Brain microvascular endothelial cell (primary cell): ENCODE measurements around the gene TRIM22.
A peak's percentile ranks its signal among the peaks of the same experiment; 100 is the strongest.

Experiments used
- DNase-seq: peaks from one replicate; pipeline ENCODE4 v3.0.0-alpha.2; 2020
- H3K27ac ChIP-seq: fragments of 250-450 bp; sonication (Bioruptor Pico); 2 replicates; pipeline ENCODE4 v1.5.1; 2020; ENCODE audit warnings: mild to moderate bottlenecking, moderate library complexity
- H3K27me3 ChIP-seq: fragments of 250-450 bp; sonication (Bioruptor Pico); replicated peaks from 2 replicates; pipeline ENCODE4 v1.5.1; 2020; ENCODE audit warnings: mild to moderate bottlenecking
- H3K36me3 ChIP-seq: fragments of 250-450 bp; sonication (Bioruptor Pico); replicated peaks from 2 replicates; pipeline ENCODE4 v1.5.1; 2020; ENCODE audit warnings: mild to moderate bottlenecking
- H3K4me3 ChIP-seq: 2 replicates; pipeline ENCODE4 v1.5.1; 2011; ENCODE audit warnings: low read depth, mild to moderate bottlenecking, control low read depth, low read length, moderate library complexity
- CTCF ChIP-seq: IDR thresholded peaks from 2 replicates; pipeline ENCODE4 v1.5.1; 2011; ENCODE audit warnings: low read depth, mild to moderate bottlenecking, moderate library complexity, low read length, control low read depth, inconsistent platforms; ENCODE audit errors: missing control alignments
- in situ Hi-C: cut with HindIII; loops from 2 replicates; pipeline ENCODE4 v1.10.0; 2017; ENCODE audit warnings: low sequenced_read_pairs, low pct_ligation_motif_present

TRIM22 gene

GRCh38 chr11:5719703-5720495 lies 30.3 kb downstream of the TRIM22 start:
- H3K27ac ChIP-seq, result no peak overlapping the region
- in situ Hi-C loops, result no loop called here
- no peak for TF ChIP-seq CTCF
- no peak overlapping the region for H3K4me3 ChIP-seq
- DNase-seq, result no peak
- no peaks in the 10 kb centered on the region for H3K36me3 ChIP-seq
- no peaks in the 10 kb centered on the region for H3K27me3 ChIP-seq

DNA sequence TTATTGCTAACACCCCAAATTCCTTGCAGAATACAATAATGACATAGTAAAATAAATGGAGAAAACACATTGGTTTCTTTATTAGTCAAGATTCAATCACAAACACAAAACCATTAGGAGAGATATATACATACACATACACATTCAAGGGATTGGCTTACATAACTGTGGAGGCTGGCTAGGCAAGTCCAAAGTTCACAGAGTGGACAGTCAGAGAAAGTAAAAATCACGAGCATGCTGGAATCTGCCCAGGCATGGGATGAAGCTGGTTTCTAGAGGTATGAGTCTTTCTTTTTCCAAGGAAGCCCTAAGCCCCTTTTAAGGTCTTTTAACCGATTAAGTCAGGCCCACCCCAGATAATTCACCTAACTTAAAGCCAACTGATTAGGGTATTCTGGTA lies 33.0 kb downstream of the TRIM22 start:
- no peak for DNase-seq
- H3K36me3 ChIP-seq, result no peaks in the 10 kb centered on the region
- H3K27me3 ChIP-seq, result no peaks in the 10 kb centered on the region
- no peak overlapping the region for H3K4me3 ChIP-seq
- in situ Hi-C loops, result no loop called here
- no peak overlapping the region for H3K27ac ChIP-seq
- TF ChIP-seq CTCF, result no peak

DNA sequence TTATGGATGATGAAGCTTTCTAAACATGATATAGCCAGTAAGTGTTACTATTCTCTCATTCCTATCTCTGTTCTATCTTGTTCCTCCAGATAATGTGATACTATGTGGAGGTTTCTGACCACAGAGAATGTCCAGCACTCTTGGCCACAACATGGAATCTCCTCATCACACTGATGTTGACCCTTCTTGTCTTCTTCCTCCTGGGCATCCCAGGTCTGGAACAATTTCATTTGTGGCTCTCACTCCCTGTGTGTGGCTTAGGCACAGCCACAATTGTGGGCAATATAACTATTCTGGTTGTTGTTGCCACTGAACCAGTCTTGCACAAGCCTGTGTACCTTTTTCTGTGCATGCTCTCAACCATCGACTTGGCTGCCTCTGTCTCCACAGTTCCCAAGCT lies 36.8 kb downstream of the TRIM22 start:
- in situ Hi-C loops, result no loop called here
- H3K27me3 ChIP-seq, result no peaks in the 10 kb centered on the region
- H3K36me3 ChIP-seq, result no peaks in the 10 kb centered on the region
- no peak for DNase-seq
- no peak for TF ChIP-seq CTCF
- H3K27ac ChIP-seq, result no peak overlapping the region
- no peak overlapping the region for H3K4me3 ChIP-seq

DNA sequence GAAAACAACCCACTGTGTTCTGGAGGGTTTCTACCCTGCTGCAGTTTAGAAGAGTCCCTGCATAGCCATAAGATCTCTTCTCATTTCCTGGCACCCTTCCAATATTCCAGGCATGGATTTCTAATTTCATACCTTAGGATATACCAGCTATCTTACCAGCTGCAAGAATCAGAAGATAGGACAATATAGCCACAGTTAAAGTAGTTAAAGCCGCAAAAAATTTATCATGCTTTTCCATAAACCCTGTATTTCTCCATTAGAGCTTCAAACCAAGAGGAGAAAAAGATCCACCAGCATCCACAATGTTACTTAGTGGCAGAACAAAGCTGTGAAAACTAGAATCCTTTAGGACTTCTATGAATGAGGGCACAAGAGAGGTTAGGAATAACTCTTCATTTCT lies 38.1 kb downstream of the TRIM22 start:
- TF ChIP-seq CTCF, result no peak
- in situ Hi-C loops, result no loop called here

GRCh38 chr11:5736396-5736795 lies 46.8 kb downstream of the TRIM22 start, which contains the start of gene OR56B1:
TSS of gene OR56B1 (plus strand) at chr11:5736448. CDS start at chr11:5736517, 69 bp downstream.
- Histone ChIP-seq H3K27me3 (no peaks in the 10 kb centered on the region), H3K4me3 (no peak within 1 kb of the TSS), H3K27ac (peak within 1 kb of the TSS; percentile 69), H3K36me3 (no peaks in the 10 kb centered on the region)
- no peak for TF ChIP-seq CTCF
- DNase-seq, result peak; percentile 10
- in situ Hi-C loops, result no loop called here

More for the DNA sequence above, 38.1 kb downstream of the TRIM22 start:
- DNase-seq, result no peak
- Histone ChIP-seq H3K27ac (no peak overlapping the region), H3K4me3 (no peak overlapping the region), H3K27me3 (no peaks in the 10 kb centered on the region), H3K36me3 (no peaks in the 10 kb centered on the region)

DNA sequence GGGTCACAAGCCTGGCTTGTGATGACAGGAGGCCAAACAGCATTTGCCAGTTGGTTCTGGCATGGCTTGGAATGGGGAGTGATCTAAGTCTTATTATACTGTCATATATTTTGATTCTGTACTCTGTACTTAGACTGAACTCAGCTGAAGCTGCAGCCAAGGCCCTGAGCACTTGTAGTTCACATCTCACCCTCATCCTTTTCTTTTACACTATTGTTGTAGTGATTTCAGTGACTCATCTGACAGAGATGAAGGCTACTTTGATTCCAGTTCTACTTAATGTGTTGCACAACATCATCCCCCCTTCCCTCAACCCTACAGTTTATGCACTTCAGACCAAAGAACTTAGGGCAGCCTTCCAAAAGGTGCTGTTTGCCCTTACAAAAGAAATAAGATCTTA lies 47.5 kb downstream of the TRIM22 start:
- Histone ChIP-seq H3K27me3 (no peaks in the 10 kb centered on the region), H3K4me3 (no peak overlapping the region), H3K27ac (peak overlapping the region; percentile 69), H3K36me3 (no peaks in the 10 kb centered on the region)
- no peak for TF ChIP-seq CTCF
- in situ Hi-C loops, result no loop called here
- peak; percentile 69 for DNase-seq
